SH-SY5Y (cell line): ENCODE results near the gene RGS9.

Experiments used
- GATA2 ChIP-seq: IDR thresholded peaks from 2 replicates; pipeline ENCODE4 v1.6.1; 2011; ENCODE audit warnings: mild to moderate bottlenecking, low read depth, low read length
- GATA3 ChIP-seq: IDR thresholded peaks from 2 replicates; pipeline ENCODE4 v1.6.1; 2011; ENCODE audit warnings: low read depth, mild to moderate bottlenecking, low read length, moderate library complexity

- TF ChIP-seq GATA3 = no peak
- no peak for TF ChIP-seq GATA2
These were observed 89.1 kb downstream of the RGS9 start for GRCh38 chr17:65226227-65226626.
